ENCODE measurements around the gene TPRG1.

Gene TPRG1

GRCh38 chr3:189337673-189338091 lies 165.9 kb downstream of the TPRG1 start:
- no peaks in the 10 kb centered on the region for H3K36me3 ChIP-seq
- peak; percentile 7 for DNase-seq
- no peaks in the 10 kb centered on the region for H3K9me3 ChIP-seq (ENCODE audit: severe bottlenecking)
- no peaks in the 10 kb centered on the region for H3K27me3 ChIP-seq (ENCODE audit: insufficient read depth, low read depth, severe bottlenecking)
- TF ChIP-seq, protein P1, sequence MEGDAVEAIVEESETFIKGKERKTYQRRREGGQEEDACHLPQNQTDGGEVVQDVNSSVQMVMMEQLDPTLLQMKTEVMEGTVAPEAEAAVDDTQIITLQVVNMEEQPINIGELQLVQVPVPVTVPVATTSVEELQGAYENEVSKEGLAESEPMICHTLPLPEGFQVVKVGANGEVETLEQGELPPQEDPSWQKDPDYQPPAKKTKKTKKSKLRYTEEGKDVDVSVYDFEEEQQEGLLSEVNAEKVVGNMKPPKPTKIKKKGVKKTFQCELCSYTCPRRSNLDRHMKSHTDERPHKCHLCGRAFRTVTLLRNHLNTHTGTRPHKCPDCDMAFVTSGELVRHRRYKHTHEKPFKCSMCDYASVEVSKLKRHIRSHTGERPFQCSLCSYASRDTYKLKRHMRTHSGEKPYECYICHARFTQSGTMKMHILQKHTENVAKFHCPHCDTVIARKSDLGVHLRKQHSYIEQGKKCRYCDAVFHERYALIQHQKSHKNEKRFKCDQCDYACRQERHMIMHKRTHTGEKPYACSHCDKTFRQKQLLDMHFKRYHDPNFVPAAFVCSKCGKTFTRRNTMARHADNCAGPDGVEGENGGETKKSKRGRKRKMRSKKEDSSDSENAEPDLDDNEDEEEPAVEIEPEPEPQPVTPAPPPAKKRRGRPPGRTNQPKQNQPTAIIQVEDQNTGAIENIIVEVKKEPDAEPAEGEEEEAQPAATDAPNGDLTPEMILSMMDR (IDR thresholded peaks at IDR 0.05; ENCODE audit: low read depth, low read length): no peak
- H3K4me3 ChIP-seq (ENCODE audit: low read depth, low read length): no peak overlapping the region
- no peak overlapping the region for H3K27ac ChIP-seq

GRCh38 chr3:189338366-189338765 lies 166.6 kb downstream of the TPRG1 start:
- DNase-seq: no peak
- H3K27ac ChIP-seq: no peak overlapping the region
- H3K9me3 ChIP-seq (ENCODE audit: severe bottlenecking): no peaks in the 10 kb centered on the region
- TF ChIP-seq, protein P1 (IDR thresholded peaks at IDR 0.05; ENCODE audit: low read depth, low read length): no peak
- no peaks in the 10 kb centered on the region for H3K27me3 ChIP-seq (ENCODE audit: insufficient read depth, low read depth, severe bottlenecking)
- H3K4me3 ChIP-seq (ENCODE audit: low read depth, low read length): no peak overlapping the region
- H3K36me3 ChIP-seq: no peaks in the 10 kb centered on the region

DNA sequence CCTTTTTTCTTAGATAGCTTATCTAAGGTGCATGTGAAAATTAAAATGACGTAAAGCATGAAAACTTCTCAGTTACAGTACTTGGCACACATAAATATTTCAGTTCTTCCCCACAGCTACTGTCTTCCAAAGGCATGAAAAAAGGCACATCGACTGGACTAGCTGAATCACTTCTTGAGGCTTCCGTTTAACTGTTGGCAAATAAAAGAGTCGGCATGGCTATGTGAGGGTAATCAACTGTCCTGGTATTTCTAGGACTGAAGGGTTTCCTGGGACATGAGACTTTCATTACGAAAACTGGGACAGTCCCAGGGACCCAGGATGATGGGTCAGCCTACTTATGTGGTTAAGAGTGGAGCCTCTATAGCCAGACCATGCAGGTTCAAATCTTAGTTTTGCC lies 168.2 kb downstream of the TPRG1 start:
- no peak for DNase-seq
- TF ChIP-seq, protein P1 (IDR thresholded peaks at IDR 0.05; ENCODE audit: low read depth, low read length): no peak
- Histone ChIP-seq H3K4me3 (ENCODE audit: low read depth, low read length) (no peak overlapping the region), H3K27ac (no peak overlapping the region), H3K27me3 (ENCODE audit: insufficient read depth, low read depth, severe bottlenecking) (no peaks in the 10 kb centered on the region), H3K36me3 (no peaks in the 10 kb centered on the region), H3K9me3 (ENCODE audit: severe bottlenecking) (no peaks in the 10 kb centered on the region)

GRCh38 chr3:189340680-189341460 lies 169.1 kb downstream of the TPRG1 start:
- Histone ChIP-seq H3K9me3 (ENCODE audit: severe bottlenecking) (no peaks in the 10 kb centered on the region), H3K4me3 (ENCODE audit: low read depth, low read length) (no peak overlapping the region), H3K36me3 (no peaks in the 10 kb centered on the region), H3K27ac (no peak overlapping the region), H3K27me3 (ENCODE audit: insufficient read depth, low read depth, severe bottlenecking) (no peaks in the 10 kb centered on the region)
- peak; percentile 17 for DNase-seq
- TF ChIP-seq, protein P1 (IDR thresholded peaks at IDR 0.05; ENCODE audit: low read depth, low read length): 0 out of 2 replicates have a peak, but pooled peaks have one; percentile 26

- Histone ChIP-seq H3K27me3 (ENCODE audit: insufficient read depth, low read depth, severe bottlenecking) (no peaks in the 10 kb centered on the region), H3K9me3 (ENCODE audit: severe bottlenecking) (no peaks in the 10 kb centered on the region), H3K4me3 (ENCODE audit: low read depth, low read length) (no peak overlapping the region), H3K27ac (no peak overlapping the region), H3K36me3 (no peaks in the 10 kb centered on the region)
- no peak for DNase-seq
- TF ChIP-seq, protein P1 (IDR thresholded peaks at IDR 0.05; ENCODE audit: low read depth, low read length): no peak
These were observed 171.0 kb downstream of the TPRG1 start for GRCh38 chr3:189342811-189343210.

- TF ChIP-seq, protein P1 (IDR thresholded peaks at IDR 0.05; ENCODE audit: low read depth, low read length): no peak
- H3K9me3 ChIP-seq (ENCODE audit: severe bottlenecking): no peaks in the 10 kb centered on the region
- no peak overlapping the region for H3K27ac ChIP-seq
- H3K36me3 ChIP-seq: no peaks in the 10 kb centered on the region
- H3K27me3 ChIP-seq (ENCODE audit: insufficient read depth, low read depth, severe bottlenecking): no peaks in the 10 kb centered on the region
- no peak for DNase-seq
- no peak overlapping the region for H3K4me3 ChIP-seq (ENCODE audit: low read depth, low read length)
These were observed 173.2 kb downstream of the TPRG1 start for GRCh38 chr3:189344996-189345395.

All from WERI-Rb-1 (cell line).